AG20443 (cell line): Measurements from ENCODE around the gene VWA5A.
A peak's percentile ranks its signal among the peaks of the same experiment; 100 is the strongest.

Source experiments
- DNase-seq: peaks from one replicate; pipeline ENCODE4 v3.0.0; 2012; ENCODE audit warnings: low spot score, mixed read lengths

The VWA5A gene

DNA sequence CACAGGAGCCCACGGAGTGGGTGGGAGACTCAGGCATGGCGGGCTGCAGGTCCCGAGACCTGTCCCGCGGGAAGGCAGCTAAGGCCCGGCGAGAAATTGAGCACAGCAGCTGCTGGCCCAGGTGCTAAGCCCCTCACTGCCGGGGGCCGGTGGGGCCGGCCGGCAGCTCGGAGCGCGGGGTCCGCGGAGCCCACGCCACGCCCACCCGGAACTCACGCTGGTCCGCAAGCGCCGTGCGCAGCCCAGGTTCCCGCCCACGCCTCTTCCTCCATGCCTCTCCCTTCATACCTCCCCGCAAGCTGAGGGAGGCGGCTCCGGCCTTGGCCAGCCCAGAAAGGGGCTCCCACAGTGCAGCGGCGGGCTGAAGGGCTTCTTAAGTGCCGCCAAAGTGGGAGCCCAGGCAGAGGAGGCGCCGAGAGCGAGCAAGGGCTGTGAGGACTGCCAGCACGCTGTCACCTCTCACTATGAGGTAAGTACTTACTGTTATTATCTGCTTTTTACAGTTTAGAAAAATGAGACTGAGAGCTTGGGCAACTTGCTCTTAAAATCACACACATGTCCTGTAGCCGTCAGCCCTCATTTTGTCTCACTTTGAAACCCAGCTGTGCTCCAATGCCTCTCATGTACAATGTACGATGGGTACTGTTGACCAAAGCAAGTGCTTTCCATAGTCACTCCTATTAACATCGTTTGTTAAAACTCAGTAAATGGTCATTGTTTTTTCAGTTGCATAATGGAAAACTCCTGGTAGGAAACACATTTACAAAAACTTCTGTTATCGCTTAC is 55.7 kb downstream of the VWA5A start:
- no peak for DNase-seq

DNA sequence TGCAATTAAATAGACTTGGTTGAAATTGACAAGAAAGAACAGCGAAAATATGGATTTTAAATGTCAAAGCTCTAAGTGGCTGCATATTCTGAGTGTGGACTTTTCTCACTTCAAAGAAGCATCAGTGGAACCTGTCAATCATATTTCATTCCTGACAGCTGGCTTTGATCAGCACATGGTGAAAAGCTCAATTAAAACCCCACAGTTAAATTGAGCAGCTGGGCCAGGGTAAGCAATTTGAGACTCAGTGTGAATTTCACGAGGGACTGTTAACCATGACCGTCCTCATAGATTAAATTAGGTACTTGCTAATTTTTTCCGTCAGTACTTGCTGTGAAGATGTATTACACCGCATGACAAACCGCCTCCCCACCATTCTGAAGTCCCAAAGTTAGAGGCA is 56.9 kb downstream of the VWA5A start:
- DNase-seq, result no peak

DNA sequence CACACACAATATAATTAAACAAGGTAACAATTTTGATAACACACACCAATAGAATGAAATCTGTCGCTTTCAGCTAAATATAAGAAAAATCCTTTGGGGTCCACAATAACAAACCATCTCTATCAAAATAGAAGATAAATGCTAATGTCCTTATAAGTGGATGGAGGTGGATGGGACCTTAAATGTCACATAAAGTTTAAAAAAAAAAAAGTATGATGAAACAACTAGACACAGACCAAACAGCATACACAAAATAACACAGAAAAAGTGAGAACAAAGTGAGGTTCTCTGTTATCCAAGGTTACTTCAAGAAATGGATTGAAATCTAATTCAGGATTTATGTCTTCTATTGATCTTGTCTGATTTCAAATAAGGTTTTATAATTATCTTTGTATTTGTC is 57.3 kb downstream of the VWA5A start:
- no peak for DNase-seq

DNA sequence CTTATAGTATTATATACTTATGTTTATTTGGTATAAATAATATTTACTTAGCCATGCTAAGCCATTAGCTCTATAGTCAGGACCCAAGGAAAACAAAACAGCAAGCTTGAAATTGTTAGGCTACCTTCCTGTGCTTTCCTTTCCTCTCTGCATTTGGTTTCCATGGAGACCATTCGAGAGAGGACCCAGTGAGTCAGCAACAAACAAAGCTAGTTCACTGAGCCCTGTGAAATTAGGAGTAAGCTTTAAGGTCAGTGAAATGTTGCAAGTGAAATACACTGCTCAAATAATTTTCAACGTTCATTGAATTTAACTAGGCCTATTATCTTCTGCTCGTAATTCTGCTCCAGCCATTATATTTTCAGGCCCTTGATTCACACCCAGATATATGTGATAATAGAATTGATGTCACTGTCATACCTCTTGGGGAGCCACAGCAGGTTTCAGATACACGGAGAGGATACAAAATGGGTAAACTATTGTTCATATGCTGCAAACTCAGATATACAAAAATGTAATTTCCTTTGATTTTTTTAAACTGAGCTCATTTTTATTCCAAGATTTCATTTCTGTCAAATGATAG is 58.8 kb downstream of the VWA5A start:
- DNase-seq, result peak; percentile 17

DNA sequence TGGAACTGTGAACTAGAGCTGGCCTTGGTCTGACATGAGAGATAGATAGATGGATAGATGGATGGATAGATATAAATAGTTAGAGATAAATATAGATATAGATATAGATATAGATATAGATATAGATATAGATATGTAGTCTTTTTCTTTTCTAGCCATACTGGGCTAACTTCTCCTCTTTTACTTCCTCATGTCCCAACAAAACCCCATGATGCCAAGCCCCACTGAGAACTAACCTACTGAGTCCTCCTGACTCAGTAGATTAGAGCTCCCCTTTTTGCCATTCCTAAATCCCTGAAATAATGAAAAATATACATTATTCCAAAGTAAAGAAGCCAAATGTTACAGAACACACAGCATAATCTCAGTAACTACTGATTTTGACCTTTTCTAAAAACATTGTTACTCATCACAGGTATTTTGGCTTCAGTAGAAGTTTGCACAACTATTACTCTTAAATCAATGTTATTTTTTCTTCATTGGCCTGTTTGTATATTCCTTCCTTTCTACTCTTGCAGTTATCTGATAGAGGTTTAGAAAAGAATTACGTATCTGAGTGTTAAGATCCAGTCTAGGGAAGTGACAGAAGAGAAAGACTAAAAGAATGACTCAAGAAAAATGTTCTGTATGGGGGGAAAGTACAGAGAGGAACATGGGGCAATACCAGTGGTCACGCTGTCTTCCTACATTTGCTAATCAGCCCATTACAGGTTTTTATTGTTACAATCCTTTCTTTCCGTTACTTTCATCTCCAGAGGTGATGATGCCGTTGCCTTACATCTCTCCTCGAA is 61.9 kb downstream of the VWA5A start:
- no peak for DNase-seq

DNA sequence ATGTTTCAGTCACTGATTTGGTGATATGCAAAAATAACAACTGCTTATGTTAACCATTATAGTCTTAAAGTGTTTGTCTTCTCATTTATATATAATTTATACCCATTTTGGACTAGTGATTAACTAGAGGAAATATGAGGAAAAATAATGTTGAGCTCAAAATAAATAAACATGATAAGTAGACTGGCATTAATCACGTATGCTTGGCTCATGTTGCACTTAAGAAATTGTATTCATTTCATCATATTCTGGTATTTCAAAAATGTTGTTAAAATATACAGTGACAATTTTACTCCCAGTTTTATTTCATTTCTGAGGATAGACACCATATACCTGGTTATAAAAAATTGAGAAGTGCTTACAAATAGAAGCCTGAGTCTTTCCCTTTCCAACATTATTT is 64.1 kb downstream of the VWA5A start:
- no peak for DNase-seq

DNA sequence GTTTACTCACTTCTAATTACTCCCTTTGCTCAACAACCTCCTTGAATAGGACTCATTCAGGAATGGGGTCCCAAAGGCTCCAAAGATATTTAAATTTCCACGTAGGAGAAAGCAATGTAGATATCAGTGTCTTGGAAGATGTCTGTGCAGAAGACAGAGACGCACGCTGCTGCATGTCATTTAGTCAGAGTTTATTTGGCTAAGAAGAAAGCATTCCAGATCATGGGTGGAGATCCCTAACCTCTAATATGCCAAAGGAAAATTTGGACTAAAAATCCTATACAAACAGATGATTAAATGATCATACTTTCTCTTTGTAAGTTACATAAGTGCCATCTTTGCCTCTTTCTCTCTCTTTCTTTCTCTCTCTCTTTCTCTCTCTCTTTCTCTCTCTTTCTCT is 67.8 kb downstream of the VWA5A start, which contains the start of gene OR10D3:
TSS of gene OR10D3 (plus strand) at position 278 of the 400 bp plus-strand sequence. CDS start 1,925 bp downstream, outside the sequence.
- DNase-seq, result no peak

DNA sequence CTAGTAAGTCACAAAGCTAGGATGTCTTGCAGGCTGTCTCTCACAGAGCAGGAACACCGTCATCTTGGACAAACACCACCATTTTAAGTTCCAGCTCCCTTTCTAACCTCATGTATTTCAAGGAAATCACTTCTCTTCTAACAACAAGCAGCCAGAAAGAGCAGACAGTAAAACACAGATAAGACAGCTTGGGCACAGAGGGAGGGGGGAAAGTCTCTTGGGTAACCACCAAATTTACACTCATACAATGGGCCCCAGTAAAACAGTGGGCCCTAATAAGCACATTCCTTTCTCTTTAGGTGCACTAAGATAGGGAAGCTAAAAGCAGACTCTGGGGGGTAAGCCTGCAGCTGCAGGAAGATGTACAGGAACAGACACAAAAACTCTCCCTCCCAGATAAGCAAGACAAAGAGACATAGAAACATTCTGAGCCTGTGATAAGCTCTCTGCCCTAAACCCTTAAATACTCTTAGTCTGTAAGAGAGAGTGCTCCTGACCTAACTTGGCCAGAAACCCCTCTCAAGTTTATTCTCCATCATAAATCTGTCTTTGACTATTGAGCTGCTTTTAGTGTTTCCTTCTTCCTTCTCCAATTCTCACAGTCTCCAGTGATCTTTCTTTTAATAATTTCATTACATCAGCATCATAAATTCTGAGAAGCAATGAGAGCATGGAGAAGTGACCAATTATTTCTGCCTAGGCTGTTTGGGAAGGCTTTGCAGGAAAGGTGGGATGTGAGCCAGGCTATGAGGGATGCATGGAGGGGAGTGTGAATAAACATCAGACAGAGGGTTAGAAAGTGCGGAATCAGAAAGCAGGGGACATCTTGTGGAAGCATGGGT is 75.3 kb downstream of the VWA5A start:
- DNase-seq, result no peak

DNA sequence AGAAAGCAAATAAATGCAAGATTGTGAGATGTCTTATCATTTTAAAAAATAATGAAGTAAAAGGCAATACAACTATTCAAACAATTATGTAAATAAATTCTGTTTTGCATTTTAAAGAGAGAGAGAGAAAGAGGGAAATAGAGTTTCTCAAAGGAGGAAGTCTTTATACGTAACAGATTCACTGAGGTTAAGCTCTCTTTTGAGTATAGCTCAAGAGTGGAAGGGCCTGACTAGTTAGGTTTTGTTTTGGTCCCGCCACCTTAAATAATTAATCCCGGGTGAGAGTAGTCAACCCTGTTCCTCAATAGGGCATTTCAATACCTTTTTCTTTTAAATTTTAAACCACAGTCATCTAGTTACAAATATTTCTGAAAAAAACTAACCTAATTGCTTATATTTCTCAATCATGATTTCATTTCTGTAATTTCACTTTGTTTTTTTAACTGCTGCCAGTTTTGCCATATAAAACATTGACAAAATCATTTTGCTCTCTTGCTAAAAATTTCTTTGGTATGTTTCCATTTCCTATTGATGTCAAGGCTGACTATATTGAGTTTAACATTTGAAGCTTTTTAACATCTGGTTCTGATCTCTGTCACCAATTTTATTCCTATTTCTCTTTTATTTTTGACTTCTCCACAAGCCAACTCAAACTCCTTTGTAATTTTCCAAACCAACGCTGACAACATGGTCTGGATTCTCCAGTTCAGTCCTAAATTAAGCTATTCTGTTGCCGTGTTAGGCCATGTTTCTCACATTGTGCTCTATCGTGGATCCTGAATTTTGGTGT is 78.2 kb downstream of the VWA5A start:
- DNase-seq, result no peak

DNA sequence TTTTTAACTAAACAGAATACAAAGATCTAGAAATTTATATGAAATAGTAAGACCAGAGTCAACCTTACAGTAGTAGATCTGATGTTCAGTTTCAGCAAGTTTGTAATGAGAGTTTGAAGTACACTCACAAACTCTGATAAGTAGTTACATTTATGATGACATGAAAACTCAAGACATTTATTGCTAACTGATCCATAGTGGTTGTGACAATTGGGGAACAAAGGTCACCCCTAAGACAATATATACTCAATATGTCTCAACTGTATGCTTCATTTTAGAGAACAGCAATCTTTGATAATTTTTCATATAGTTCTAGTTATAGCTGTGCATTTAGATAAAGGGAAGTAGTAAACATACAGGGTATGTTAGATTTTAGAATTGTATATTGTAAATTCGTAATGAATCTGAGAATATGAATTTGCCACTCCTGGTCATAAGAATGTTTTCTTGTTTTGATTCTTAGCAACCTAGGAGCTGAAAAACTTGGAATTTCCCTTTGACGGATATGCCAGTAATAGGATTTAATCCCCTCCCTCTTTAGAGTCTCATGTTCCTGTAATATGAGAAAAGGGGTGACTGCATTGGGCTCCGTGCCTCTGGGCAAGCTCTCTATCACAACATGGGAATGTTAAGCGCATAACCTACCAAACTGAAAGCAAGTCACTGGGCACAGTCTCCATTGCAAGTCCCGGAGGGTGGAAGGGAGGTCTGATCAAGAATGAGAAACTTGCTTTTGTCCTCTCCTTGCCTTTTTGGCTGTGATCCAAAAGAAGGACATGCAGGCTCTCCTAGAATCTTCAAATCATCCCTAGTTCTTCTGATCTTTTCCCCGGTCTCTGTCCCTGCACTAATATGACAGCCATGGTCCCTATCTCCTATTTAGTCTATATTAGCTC is 79.3 kb downstream of the VWA5A start:
- DNase-seq, result peak; percentile 8

DNA sequence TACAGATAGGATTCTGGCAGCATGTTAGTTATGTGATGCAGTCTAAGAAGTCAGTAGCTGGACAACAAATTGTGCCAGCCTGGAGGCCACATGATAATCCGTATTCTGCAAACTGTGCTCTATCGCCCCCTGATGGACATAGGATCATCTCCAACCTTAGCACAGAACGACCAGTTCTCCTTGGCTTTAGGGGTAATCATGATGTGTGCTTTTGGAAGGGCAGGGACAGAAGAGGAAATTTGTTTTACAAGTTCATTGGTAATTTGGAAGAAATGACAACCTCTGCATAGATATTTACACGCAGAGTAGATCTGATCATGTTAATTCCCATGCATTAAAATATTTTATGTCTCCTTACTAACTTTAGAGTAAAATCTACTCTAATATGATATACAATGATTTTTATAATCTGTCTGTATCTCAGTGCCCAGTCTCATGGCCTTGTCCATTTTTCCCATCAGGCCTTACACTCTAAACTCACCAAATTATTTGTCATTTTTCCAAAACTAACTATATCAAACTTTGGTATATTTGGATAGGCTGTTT is 80.0 kb downstream of the VWA5A start:
- peak; percentile 61 for DNase-seq
